ENCODE measurements around the gene NBPF3. TPM values are rescaled to one million over a fixed set of nuclear protein-coding genes. Genes with fewer than 3 reads are reported as not detected.

Gene NBPF3
- total and polyA plus RNA-seq, 8 donors = 1.1 to 42.8 (median 10.1) TPM

GRCh38 chr1:21521717-21522060, 81.8 kb downstream of the NBPF3 start:
- WGBS, 5 donors = 91 to 99% (median 97%) methylated on average over 4 of the region's 4 CpGs
- Histone ChIP-seq H3K4me3 (no peak overlapping the region), H3K9me3 (no peaks in the 10 kb centered on the region), H3K36me3 (no peaks in the 10 kb centered on the region), H3K27me3 (no peaks in the 10 kb centered on the region), H3K27ac (no peak overlapping the region), H3K4me1 (peaks cover 0 to 10% (median 4%) of the 10 kb centered on the region in 4 donors)
- DNase-seq = no peak
- intact Hi-C loops (cut with DNase I; ENCODE audit: low total_unique reads) = no loop called here
- no peak for TF ChIP-seq EP300 (IDR thresholded peaks at IDR 0.05)
- TF ChIP-seq POLR2A (IDR thresholded peaks at IDR 0.05) = no peak
- no peak for TF ChIP-seq CTCF (IDR thresholded peaks at IDR 0.05)
- no peak for TF ChIP-seq POLR2AphosphoS5 (IDR thresholded peaks at IDR 0.05)

GRCh38 chr1:21522525-21523038, 82.6 kb downstream of the NBPF3 start:
- 74 to 86% (median 81%) methylated on average over 11 of the region's 11 CpGs for WGBS, 5 donors
- no peaks in the 10 kb centered on the region for H3K9me3 ChIP-seq
- no peak overlapping the region for H3K4me3 ChIP-seq
- no peak overlapping the region for H3K27ac ChIP-seq
- intact Hi-C loops (cut with DNase I; ENCODE audit: low total_unique reads) = no loop called here
- H3K4me1 ChIP-seq = peaks cover 0 to 6% (median under 1%) of the 10 kb centered on the region in 4 donors
- DNase-seq = no peak
- no peaks in the 10 kb centered on the region for H3K27me3 ChIP-seq
- H3K36me3 ChIP-seq = no peaks in the 10 kb centered on the region
- TF ChIP-seq EP300 (IDR thresholded peaks at IDR 0.05) = no peak
- TF ChIP-seq POLR2AphosphoS5 (IDR thresholded peaks at IDR 0.05) = no peak
- no peak for TF ChIP-seq POLR2A (IDR thresholded peaks at IDR 0.05)
- no peak for TF ChIP-seq CTCF (IDR thresholded peaks at IDR 0.05)

- no peak overlapping the region for H3K4me3 ChIP-seq
- no peak for DNase-seq
- H3K27me3 ChIP-seq = no peaks in the 10 kb centered on the region
- no peaks in the 10 kb centered on the region for H3K9me3 ChIP-seq
- WGBS, 5 donors = 71 to 82% (median 79%) methylated on average over 4 to 7 of the region's 7 CpGs
- no peaks in the 10 kb centered on the region for H3K36me3 ChIP-seq
- TF ChIP-seq POLR2AphosphoS5 (IDR thresholded peaks at IDR 0.05) (no peak), POLR2A (IDR thresholded peaks at IDR 0.05) (no peak), CTCF (IDR thresholded peaks at IDR 0.05) (no peak), EP300 (IDR thresholded peaks at IDR 0.05) (no peak)
- H3K4me1 ChIP-seq = peaks cover 0 to 6% (median 0%) of the 10 kb centered on the region in 4 donors
- no peak overlapping the region for H3K27ac ChIP-seq
- intact Hi-C loops (cut with DNase I; ENCODE audit: low total_unique reads) = no loop called here
Observed at GRCh38 chr1:21523297-21523813, 83.4 kb downstream of the NBPF3 start.

GRCh38 chr1:21524220-21524619, 84.3 kb downstream of the NBPF3 start:
- Histone ChIP-seq H3K27me3 (no peaks in the 10 kb centered on the region), H3K27ac (peak overlapping the region in 2 of 5 donors; percentile 29 to 58), H3K9me3 (no peaks in the 10 kb centered on the region), H3K4me1 (peaks cover 0 to 6% (median 0%) of the 10 kb centered on the region in 4 donors), H3K4me3 (no peak overlapping the region), H3K36me3 (no peaks in the 10 kb centered on the region)
- no peak for DNase-seq
- 80 to 96% (median 87%) methylated on average over 5 of the region's 5 CpGs for WGBS, 5 donors
- intact Hi-C loops (cut with DNase I; ENCODE audit: low total_unique reads) = no loop called here
- TF ChIP-seq POLR2AphosphoS5 (IDR thresholded peaks at IDR 0.05) (no peak), EP300 (IDR thresholded peaks at IDR 0.05) (no peak), CTCF (IDR thresholded peaks at IDR 0.05) (no peak), POLR2A (IDR thresholded peaks at IDR 0.05) (no peak)
